GM21423 (cell line): ENCODE data around the gene E2F6.

ENCODE experiments used
- ATAC-seq: cut with Tn5 transposase; IDR thresholded peaks from one replicate; pipeline ENCODE4 v1.9.1; 2021; ENCODE audit warnings: mild to moderate bottlenecking, moderate library complexity; ENCODE audit not compliant: unreplicated experiment

The E2F6 gene

DNA sequence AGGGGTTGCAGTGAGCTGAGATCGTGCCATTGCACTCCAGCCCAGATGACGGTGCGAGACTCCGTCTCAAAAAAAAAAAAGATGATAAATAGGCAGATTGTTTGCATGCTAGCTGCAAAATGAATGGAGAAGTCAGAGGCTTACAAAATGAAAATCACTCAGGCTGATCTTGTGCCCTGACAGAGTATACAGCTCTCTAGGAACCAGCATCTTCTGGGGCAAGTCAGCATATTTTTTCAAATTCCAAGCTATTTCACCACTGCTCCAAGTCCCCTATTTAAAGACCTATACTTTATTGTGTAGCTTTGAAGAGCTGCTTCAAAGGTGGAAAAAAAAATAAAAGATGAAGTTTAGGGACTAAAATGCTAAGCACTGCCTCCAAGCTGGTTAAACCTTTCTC lies 6.1 kb downstream of the E2F6 start:
- ATAC-seq: no peak

DNA sequence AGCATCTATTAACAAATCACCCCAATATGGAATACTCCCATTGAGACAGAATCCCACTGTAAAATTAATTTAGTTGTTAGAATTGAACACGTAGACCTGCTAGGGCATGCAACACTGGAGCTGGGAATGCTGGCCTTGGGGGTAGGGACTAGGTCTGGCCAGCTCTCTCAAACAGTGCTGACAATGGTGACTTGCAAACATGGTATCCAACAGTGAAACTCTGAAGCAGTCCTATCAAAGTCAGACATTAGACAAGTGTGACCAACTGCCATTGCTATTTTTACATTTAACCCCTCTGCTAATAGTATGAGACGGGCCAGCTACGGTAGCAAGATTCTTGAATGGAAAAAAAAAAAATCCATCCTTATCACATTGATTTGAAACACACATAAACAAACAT lies 7.2 kb downstream of the E2F6 start:
- ATAC-seq: no peak

DNA sequence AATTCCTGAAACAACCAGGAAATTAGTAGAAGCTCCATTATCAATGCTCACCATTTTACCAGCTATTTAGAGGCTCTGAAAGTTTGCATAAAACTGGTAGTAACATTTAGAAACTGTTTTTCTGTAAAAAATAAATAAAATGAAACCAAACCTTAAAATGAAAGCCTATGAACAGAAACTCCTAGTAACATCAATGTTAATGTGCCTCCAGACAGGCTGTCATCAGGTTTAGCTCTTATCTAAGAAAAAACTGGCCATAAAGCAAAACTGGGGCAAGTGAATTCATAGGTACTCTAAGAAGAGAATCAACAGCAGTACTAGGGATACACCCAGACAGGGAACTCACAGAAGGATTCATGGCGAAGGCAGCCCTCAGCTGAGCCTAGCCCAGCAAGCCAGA lies 8.0 kb downstream of the E2F6 start:
- ATAC-seq: no peak

DNA sequence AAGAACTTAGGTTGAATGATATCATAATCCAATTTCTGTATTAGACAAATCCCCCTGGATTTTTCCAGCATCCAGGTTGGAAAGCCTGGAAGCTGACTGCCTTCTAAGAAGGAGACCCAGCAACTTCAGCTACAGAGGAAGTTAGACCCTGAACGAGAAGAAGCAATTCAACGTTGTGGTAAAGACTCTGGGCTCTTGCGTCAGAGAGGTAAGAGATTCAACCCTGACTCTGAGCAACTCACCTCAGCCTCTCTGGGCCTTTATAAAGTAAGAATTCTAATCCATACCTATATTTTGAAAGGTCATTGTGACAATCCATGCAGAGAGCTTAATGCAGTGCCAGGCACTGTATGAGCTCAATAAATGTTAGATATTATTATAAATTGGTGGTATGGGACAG lies 9.7 kb downstream of the E2F6 start:
- ATAC-seq: no peak

DNA sequence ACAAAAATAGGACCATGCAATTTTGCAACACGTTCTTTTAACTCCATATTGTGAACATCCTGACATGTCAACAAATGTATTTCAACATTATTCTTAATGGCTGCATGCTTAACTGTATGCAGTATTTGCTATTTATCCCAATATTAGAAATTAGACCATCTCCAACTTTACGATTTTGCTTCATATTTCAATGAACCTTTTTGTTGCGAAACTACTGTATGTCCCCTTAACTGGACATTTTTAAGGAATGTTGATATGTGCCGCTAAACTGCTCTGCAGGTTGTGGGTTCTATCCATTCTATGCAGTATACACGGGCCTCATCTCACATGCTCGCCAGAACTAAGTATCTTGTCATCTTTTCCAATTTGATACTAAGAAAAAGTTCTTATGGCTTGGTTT lies 11.1 kb downstream of the E2F6 start:
- no peak for ATAC-seq

DNA sequence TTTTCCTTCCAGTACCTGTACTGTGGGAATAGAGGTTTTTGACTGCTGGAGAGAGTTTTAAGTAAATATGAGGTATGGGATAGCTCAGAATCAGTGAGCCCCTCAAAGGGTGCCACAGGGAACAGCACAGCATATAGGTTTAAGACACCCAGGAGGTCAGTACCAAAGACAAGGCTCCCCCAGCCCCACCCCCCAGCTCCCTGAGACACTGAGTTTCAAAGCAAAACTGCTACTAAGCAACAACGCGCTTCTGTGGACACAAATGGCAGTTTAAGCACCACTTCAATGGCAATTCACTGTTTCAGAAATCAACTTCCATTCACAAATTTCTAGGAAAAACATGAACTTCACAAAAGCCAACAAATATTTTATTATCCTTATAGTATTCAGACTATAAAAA lies 15.2 kb downstream of the E2F6 start:
- ATAC-seq: no peak

DNA sequence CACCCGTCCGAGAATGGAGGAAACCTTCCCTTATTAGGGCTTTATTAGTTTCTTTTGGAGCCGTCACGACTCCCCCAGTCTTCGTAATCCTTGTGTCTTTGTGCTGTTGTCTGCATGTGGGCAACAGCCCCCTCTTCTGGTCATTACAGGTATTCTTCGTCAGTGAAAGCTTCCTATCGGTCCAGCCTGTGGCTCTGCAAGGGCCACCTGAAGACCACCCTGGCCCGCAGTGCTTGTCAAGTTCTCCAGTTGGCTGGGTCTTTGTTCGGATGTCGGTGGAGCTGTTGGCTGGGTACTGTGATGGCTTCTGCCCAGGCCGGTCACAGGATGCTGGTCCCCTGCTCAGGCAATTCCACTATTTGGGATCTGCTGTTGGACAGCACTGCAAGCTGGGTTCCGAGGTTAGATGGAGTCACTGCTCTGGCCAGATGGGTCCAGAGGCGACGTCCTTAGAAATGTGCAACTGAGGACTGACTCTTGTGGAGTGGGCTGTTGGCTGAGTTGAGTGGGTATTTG lies 19.2 kb downstream of the E2F6 start:
- no peak for ATAC-seq

DNA sequence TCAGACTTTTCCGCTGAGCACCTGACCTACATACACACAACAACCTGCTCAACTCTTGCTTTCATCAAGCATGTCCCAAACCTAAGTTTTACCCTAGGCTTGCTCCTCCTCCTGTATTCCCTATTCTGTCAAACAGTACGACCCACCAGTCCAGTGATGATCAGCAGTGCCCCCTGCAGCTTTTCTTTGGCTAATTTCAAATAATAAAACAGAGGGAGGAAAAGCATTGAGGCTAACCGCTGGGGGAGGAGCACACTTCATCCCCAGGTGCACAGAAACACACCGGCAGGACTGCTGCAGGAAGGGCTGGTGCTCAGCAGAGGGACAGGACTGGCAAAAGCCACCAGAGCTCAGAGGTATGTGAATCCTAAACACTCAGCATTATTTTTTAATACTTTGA lies 21.2 kb downstream of the E2F6 start:
- no peak for ATAC-seq

DNA sequence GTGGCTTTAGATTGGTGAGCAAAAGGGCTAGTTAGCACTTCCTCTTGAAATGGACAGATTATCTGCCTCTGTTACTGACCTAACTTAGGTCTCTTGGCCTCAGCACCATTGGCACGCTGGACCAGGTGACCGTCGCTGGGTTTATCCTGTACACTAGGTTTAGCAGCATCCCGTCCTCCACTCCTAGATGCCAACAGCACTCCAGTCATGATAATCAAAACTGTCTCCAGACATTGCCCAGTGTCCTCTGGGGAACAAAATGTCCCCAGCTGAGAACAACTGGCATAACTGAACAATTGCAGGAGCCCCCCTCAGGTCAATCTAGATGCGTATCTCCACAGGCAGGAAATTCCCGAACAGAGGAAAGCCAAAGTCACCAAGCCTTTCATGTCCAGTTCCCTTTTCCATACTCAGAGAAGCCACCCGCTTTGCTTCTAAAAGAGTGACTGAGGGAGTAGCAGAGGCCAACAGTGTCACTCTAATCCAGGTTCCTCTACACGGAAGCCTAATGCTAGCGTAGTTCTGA lies 27.3 kb downstream of the E2F6 start:
- ATAC-seq: no peak

DNA sequence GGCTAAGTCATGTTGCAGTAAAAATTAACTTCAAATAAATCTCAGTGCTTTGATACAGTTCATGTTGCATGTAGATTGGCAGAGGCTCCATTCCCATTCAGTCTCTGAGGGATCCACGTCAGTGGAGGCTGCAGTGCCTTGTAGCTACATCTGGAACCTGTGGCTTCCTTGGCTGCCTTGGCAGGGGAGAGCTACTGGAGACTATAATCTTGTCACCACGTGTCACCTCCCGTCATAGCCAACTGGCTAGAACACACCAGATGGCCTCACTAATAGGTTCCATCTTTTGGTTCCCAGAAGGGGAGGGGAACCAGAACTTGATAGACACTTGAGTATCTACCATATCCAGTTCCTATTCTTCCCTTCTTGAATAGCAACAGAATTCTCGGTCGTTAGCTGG lies 28.4 kb downstream of the E2F6 start:
- no peak for ATAC-seq

DNA sequence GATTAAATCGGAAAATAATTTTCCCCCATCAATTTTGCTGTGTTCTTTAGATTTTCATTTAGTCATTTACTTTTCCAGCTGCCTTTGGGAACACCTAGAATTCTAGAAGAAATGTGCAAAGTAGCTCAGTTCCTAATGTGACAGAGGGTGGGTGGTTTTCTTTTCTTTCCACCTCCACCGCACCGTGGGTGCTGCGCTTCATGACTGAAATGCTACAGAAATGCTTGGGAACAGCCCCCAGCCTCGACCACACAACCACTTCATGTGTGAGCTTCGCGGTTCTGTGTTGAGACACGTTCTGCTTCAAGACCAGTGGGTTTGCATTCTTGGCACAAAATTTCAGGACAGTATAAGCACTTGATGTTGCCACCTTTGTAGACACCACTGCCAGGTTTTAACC lies 30.9 kb downstream of the E2F6 start:
- ATAC-seq: no peak

DNA sequence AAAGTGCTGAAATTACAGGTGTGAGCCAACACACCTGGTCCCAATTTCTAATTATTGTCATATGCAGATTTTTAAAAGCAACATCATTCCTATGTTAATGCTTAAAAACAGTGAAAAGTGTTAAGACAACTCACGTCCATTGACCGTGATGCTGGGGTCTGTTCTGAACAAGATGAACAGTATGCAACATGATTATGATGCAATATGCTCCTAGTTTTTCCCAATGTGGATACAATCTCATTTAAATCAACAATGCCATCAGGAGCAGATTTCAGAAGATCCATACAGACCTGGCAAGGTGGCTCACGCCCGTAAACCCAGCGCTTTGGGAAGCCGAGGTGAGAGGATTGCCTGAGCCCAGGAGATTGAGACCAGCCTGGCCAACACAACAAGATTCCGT lies 31.5 kb downstream of the E2F6 start:
- no peak for ATAC-seq

DNA sequence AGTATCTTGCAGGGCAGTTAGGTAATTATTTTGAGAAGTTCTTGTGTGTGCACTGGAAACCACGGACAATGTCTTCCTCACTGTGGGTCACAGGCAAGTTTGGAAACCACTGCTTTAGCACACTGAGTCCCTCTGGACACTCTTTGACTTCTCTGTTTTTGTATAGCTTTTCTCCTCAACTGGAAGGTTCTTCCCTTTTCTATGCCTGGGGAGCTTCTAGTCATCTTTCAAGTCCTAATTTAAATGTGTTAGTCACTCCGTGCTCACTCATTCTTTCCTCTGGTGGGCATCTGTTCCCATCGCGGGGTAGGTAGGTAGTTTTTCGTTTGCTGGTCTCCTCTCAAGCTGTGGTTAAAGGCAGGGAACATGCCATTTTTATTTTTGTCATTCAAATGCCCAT lies 32.1 kb downstream of the E2F6 start:
- no peak for ATAC-seq

DNA sequence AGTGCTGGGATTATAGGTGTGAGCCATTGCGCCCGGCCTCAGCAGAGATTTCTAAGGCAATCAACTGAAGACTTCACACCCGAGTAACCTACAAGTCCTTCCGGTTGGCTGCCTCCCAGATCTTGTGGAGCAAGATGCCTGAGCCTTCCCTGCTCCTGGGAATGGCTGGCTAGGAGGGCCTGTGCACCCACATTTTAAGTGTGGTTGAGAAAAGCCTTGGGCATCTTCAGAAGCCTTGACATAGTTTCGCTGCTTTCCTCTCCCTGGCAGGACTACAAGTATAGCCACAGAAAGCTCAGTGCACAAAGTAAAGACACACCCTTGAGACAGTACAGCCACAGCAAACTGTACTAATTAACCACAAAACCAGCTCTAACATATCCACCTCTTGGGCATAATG lies 35.2 kb downstream of the E2F6 start:
- no peak for ATAC-seq

DNA sequence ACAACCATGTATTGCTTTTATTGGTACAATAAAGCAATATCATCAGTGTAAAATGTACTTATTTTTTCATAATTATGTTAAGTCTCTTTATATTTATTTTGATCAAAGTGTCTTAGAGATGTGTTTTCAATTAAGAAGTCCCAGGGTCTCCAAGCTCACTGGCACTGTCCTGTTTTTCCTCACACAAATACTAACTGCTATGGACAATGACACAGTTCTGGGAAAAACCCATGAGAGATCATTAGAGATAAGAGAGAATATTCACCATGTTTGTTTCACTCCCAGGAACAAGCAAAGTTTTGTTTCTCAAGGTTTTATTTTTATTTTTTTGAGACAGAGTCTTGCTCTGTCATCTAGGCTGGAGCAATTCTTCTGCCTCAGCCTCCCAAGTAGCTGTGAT lies 38.7 kb downstream of the E2F6 start:
- ATAC-seq: no peak

DNA sequence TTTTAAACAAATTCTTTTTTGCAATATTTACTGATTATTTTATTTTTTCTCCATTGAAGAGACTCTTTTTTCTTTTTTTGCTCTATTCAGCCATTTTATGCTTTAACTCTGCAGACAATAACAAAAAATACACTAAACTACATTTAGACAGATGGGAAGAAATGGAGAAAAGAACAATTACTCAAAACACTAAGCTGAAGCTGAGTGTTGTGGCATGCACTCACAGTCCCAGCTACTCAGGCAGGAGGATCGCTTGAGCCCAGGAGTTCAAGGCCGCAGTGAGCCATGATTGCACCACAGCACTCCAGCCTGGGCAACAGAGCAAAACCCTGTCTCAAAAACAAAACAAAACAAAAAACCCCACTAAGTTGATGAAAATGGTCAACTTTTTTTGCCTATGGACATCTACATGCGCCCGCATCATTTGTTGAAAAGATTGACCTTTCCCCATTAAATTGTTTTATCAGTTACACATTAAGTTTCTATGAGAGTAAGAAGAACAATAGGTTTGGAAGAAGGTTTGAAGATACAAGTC lies 43.0 kb downstream of the E2F6 start:
- no peak for ATAC-seq

DNA sequence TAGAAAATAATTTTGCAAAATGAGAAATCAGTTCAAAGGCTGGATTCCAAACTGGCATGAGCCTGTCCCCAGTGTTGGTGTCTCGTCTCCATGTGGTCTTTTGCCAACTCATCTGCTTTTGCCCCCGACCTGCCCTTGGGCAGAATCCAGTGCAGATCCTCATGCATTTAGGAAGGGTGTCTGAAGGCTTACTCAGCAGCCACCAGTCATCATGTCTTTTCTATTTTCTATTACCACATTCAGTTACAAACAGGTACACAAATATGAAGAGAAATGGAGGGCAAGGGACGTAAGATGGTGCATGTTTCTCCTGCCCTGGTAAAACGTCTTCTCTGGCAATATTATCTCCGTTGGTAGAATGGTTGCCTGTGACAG lies 43.5 kb downstream of the E2F6 start:
- ATAC-seq: no peak

DNA sequence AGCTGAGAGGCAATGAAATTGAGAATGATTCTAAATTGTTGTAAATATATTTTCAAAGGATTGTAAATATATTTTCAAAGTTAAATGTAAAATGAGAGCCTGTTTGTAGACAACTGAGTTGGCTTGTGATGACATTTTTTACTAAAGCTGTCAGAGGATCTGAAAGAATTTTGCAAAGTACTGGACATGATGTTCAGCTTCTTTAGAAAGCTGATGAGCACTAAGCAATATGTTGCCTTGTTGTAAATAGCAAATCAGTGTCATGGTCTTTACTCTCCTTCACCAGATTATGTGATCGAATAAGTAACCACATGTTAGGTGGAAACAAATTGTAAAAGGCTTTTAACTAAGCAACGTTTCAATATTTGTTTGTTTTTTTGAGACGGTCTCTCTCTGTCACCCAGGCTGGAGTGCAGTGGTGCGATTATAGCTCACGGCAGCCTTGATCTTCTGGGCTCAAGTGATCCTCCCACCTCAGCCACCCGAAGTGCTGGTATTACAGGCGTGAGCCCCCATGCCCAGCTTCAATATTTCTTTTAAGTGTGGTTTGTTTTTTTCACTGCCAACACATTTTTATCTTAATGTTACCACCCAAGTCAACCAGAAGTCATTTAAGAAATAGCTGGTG lies 44.0 kb downstream of the E2F6 start:
- ATAC-seq: no peak

DNA sequence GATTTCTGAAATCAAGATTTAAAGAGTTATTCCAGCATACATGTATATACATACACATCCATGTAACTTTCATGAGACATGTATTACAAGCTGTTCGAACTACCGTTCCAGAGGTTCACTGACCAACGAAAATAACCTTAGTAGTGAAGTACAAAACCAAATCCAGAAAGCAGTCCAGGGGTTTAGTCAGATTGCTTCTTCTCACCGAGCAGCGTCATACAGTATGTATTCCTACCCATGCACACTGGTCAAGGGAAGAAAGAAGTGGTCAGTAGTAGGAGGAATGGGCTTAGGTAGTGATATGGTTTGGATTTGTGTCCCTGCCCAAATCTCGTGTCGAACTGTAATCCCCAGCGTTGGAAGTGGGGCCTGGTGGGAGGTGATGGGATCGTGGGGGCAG lies 45.3 kb downstream of the E2F6 start:
- no peak for ATAC-seq

DNA sequence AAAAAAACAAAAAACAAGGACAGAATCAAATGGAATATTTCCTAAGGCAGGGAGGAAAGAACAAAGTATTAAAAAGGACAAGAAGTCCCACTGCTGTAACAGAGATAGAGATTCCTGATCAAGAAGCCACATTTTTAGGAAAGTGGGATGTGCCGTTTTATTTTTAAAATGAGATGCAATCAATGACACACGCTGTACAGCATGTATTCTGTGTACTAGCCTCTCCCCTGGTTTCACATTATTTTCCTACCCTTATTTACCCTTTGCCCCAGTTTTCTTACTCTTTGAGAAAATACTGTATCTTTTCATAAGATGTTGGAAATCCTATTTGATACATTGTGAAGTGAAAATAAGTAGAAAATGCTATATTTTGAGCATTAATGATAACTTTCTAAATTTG lies 45.8 kb downstream of the E2F6 start:
- no peak for ATAC-seq

DNA sequence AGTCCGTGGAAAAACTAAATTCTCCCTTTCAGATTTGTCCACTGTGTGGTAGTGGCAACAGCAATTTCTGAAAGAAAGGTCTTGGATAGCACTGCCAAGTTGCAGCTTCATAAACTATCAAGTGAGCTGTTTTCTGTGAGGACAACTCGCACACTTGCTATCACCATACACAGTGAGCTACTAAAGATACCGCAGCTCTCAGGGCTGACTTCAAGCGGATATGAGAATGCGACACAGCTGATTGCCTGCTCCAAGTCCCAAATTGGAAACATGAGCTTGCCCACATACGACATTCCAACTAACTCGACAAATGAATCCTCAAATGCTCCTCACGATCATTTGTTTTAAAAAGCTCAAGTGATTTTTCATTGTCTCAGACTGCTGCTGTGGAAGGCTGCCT lies 46.2 kb downstream of the E2F6 start:
- no peak for ATAC-seq

DNA sequence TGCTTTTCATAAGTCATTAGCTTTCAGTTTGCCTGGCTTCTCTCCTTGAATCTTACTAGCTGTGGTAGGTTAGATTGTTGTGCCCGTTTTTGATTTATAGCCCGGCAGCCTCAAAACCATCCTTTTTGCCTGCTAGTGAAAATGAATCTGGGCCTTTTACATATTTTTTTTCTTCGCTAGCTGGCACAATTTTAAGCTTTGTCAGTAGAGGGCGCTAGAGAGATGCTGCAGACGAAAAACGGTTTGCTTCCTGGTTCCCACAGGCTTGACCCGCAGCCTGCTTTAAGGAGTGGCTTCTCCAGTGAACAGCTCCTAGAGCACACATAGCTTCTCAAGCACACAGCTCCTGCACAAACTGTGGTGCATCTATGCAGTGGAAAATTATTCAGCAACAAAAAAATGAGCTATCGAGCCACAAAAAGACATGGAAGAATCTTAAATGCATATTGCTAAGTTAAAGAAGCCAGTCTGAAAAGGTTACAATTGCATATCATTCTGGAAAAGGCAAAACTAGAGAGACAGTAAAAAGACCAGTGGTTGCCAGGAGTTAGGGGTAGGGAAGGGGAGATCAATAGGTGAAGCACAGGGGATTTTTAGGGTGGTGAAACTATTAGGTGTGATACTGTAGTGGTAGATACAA lies 47.9 kb downstream of the E2F6 start:
- ATAC-seq: no peak

DNA sequence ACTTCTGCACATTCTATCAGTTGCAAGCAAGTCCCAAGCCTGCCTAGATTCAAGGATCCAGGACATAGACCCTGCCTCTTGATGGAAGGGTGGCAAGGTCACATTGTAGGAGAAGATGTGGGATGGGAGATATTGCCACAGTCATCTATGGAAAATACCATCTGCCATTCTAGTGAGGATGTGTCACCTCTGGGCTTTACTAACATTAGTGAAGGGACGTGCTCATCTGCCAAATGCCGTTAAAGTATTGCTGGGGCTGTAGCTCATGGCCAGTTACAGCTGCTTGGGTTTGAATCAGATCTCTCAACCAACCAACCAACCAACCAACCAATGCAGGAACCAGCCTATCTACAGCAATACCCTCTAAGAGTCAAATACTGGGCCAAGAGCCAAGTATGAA lies 49.0 kb downstream of the E2F6 start:
- ATAC-seq: no peak
